IMR-90 (cell line): ENCODE measurements around the gene STRA6.

Source experiments
- CHD1 ChIP-seq: IDR thresholded peaks from 2 replicates; pipeline ENCODE4 v1.6.1; 2012; ENCODE audit warnings: low read depth, low read length, improper control_type of control experiment
- CTCF ChIP-seq: conservative IDR thresholded peaks from 2 replicates; pipeline ENCODE4 v1.5.1; 2012; ENCODE audit warnings: mild to moderate bottlenecking, low read depth, low read length, improper control_type of control experiment
- MXI1 ChIP-seq: IDR thresholded peaks from 2 replicates; pipeline ENCODE4 v1.6.1; 2012; ENCODE audit warnings: low read depth, mild to moderate bottlenecking, low read length, moderate library complexity, borderline replicate concordance
- POLR2A ChIP-seq: IDR thresholded peaks from 2 replicates; pipeline ENCODE4 v1.6.1; 2012; ENCODE audit warnings: mild to moderate bottlenecking, low read depth, low read length
- RAD21 ChIP-seq: IDR thresholded peaks from 2 replicates; pipeline ENCODE4 v1.6.1; 2012; ENCODE audit warnings: low read length, improper control_type of control experiment

DNA sequence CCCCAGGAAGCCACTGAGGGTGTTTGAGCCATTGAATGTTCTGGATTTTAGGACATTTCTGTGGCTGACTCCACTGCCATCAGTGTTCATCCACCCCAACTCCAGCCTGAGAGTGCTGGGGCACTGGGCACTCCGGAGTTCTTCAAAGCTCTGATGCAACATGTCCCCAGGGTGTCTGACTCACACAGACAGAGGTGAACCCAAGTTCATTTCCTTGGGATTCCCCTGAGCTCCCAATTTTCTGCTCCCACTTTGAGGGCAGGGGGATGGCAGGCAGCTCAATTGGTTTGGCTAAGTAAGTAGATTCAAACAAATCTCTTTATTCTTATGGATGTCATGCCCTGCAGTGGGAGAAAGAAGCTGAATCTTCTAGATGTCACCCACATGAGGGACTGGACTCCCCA lies 2.2 kb downstream of the STRA6 start:
- TF ChIP-seq RAD21 (no peak), CHD1 (no peak), CTCF (no peak), POLR2A (no peak), MXI1 (no peak)
